K562 treated with DMSO at 1 percent for 24 hours (cell line): Measurements from ENCODE around the gene MOBP. TPM values are rescaled to one million over a fixed set of nuclear protein-coding genes. Genes with fewer than 3 reads are reported as not detected.

Experiments used
- total RNA-seq: library from RNA; unstranded; fragments of 300-600 nt; gene quantifications from 2 replicates; pipeline ENCODE4 v1.2.3, GENCODE V29; 2022; ENCODE audit warnings: low read depth; ENCODE audit not compliant: insufficient read depth

Gene MOBP, protein sequence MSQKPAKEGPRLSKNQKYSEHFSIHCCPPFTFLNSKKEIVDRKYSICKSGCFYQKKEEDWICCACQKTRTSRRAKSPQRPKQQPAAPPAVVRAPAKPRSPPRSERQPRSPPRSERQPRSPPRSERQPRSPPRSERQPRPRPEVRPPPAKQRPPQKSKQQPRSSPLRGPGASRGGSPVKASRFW
- total RNA-seq, result not detected in 2 replicates

DNA sequence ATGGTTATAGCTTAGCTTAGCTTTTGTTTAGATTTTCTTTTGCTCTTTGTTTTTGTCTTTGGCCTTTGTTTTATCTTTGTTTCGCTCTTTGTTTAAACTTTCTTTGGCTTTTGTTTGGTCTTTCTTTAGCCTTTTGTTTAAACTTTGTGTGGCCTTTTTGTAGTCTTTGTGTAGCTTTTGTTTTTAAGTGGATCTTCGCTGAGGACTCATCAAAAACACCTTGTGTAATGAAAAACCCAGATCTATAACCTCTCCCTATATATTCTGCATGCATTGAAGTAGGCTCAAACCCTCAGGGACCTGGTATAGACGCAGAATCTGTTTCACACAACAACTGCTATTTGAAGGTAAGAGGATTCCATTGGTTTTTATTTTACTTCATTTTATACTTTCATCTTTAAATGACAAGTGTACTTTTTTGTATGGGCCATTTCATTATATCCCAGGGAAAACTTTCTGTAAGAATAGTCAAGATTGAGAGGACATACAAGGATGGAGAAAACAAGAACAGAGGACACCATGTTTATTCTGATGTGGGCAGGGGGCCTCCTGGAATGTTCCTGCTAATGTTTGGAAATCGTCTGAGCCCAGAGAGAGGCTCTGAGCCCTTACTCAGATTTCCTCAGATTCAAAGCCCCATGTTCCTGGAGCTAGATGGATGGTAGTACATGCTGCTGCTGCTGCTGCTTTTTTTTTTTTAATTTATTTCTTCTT lies at the start of gene MOBP:
Gene MOBP (plus strand): TSS at position 287 of the 714 bp plus-strand sequence. CDS start 34,390 bp downstream, outside the sequence.

Other genes starting within 250 kb of the MOBP start
- not detected in 2 replicates for gene CX3CR1, start 187.6 kb upstream of the MOBP start, total RNA-seq
- gene CCR8, start 138.0 kb upstream of the MOBP start, total RNA-seq, result not detected in 2 replicates
- 38.6 and 40.7 TPM in 2 replicates for gene SLC25A38, start 84.3 kb upstream of the MOBP start, total RNA-seq
- gene RPSA, start 61.0 kb upstream of the MOBP start, total RNA-seq, result 3,075 and 3,128 TPM in 2 replicates